ENCODE measurements around the gene CDK14.

GRCh38 chr7:90678986-90679385 is 82.9 kb downstream of the CDK14 start:
- TF ChIP-seq CTCF (IDR thresholded peaks at IDR 0.05), result no peak
- no peak for TF ChIP-seq EZH2 (IDR thresholded peaks at IDR 0.05; ENCODE audit: borderline replicate concordance, insufficient read depth, low read depth, low read length, poor library complexity, severe bottlenecking)
